GM23338 (cell line): ENCODE data around the gene AMOTL1. TPM values are rescaled to one million over a fixed set of nuclear protein-coding genes. Genes with fewer than 3 reads are reported as not detected.

ENCODE experiments used
- ATAC-seq: fragments of 200-7000 bp; cut with Tn5 transposase; 3 replicates; pipeline ENCODE4 v1.9.1; 2020
- DNase-seq: peaks from one replicate; pipeline ENCODE4 v3.0.0-alpha.2; 2015; ENCODE audit warnings: low spot score
- H2AFZ ChIP-seq: fragments of 200-600 bp; sonication (generic); 2 replicates; pipeline ENCODE4 v1.8.0; 2016; ENCODE audit warnings: antibody characterized with exemption, mild to moderate bottlenecking, moderate library complexity
- H3F3A ChIP-seq: fragments of 200-600 bp; sonication (generic); replicated peaks from 2 replicates; pipeline ENCODE4 v1.8.0; 2017; ENCODE audit warnings: antibody characterized with exemption, mixed run types, low read depth
- H3K27ac ChIP-seq: fragments of 200-600 bp; sonication (generic); 2 replicates; pipeline ENCODE4 v1.6.1; 2016; ENCODE audit warnings: low read depth
- H3K27me3 ChIP-seq: fragments of 200-600 bp; sonication (generic); 2 replicates; pipeline ENCODE4 v1.8.0; 2016; ENCODE audit warnings: mild to moderate bottlenecking, mixed run types, moderate library complexity; ENCODE audit not compliant: insufficient read depth
- H3K36me3 ChIP-seq: fragments of 200-600 bp; sonication (generic); 2 replicates; pipeline ENCODE4 v1.8.0; 2016; ENCODE audit warnings: mild to moderate bottlenecking; ENCODE audit not compliant: insufficient read depth
- H3K4me1 ChIP-seq: fragments of 200-600 bp; sonication (generic); 2 replicates; pipeline ENCODE4 v1.8.0; 2016; ENCODE audit warnings: mild to moderate bottlenecking, moderate library complexity; ENCODE audit not compliant: insufficient read depth
- H3K4me2 ChIP-seq: fragments of 200-600 bp; sonication (generic); 2 replicates; pipeline ENCODE4 v1.7.1; 2017; ENCODE audit warnings: mixed run types
- H3K4me3 ChIP-seq: fragments of 200-600 bp; sonication (generic); 2 replicates; pipeline ENCODE4 v1.6.1; 2016; ENCODE audit warnings: mixed run types
- H3K79me2 ChIP-seq: fragments of 200-600 bp; sonication (generic); replicated peaks from 2 replicates; pipeline ENCODE4 v1.8.0; 2017; ENCODE audit warnings: mild to moderate bottlenecking; ENCODE audit not compliant: insufficient read depth
- H3K9me2 ChIP-seq: fragments of 200-600 bp; sonication (generic); 2 replicates; pipeline ENCODE4 v1.8.0; 2017; ENCODE audit not compliant: insufficient read depth
- H4K20me1 ChIP-seq: fragments of 200-600 bp; sonication (generic); replicated peaks from 2 replicates; pipeline ENCODE4 v1.8.0; 2017; ENCODE audit warnings: mild to moderate bottlenecking; ENCODE audit not compliant: insufficient read depth
- H3K27ac Mint-ChIP-seq: 2 replicates; pipeline ENCODE4 v1.8.0; 2020; ENCODE audit warnings: inconsistent platforms, mild to moderate bottlenecking, moderate library complexity, mixed read lengths
- H3K27me3 Mint-ChIP-seq: 3 replicates; pipeline ENCODE4 v1.8.0; 2022; ENCODE audit warnings: low read depth, mild to moderate bottlenecking, moderate library complexity, mixed read lengths, inconsistent platforms; ENCODE audit not compliant: insufficient read depth, poor library complexity
- H3K36me3 Mint-ChIP-seq: 3 replicates; pipeline ENCODE4 v1.8.0; 2021; ENCODE audit warnings: low read depth, mild to moderate bottlenecking, inconsistent platforms, moderate library complexity, mixed read lengths
- H3K4me1 Mint-ChIP-seq: 3 replicates; pipeline ENCODE4 v1.8.0; 2020; ENCODE audit warnings: mild to moderate bottlenecking, inconsistent platforms, mixed read lengths
- H3K4me3 Mint-ChIP-seq: 3 replicates; pipeline ENCODE4 v1.8.0; 2021; ENCODE audit warnings: moderate library complexity, mild to moderate bottlenecking, inconsistent platforms, mixed read lengths
- H3K9me3 Mint-ChIP-seq: 3 replicates; pipeline ENCODE4 v1.8.0; 2020; ENCODE audit warnings: moderate library complexity, mild to moderate bottlenecking, inconsistent platforms, mixed read lengths
- CREB1 ChIP-seq: fragments of 250-450 bp; sonication (Bioruptor Pico); IDR thresholded peaks from 2 replicates; pipeline ENCODE4 v1.5.0; 2020; ENCODE audit warnings: low read depth, mild to moderate bottlenecking, moderate library complexity
- ETS1 ChIP-seq: IDR thresholded peaks from 2 replicates; pipeline ENCODE4 v1.6.1; 2016; ENCODE audit warnings: antibody characterized with exemption
- EZH2 ChIP-seq: fragments of 200-600 bp; sonication (generic); IDR thresholded peaks from one replicate; pipeline ENCODE4 v1.8.0; 2017; ENCODE audit warnings: antibody characterized with exemption, mild to moderate bottlenecking, low read depth; ENCODE audit not compliant: unreplicated experiment
- JUNB ChIP-seq: IDR thresholded peaks from one replicate; pipeline ENCODE4 v1.6.1; 2016; ENCODE audit warnings: antibody characterized with exemption; ENCODE audit not compliant: unreplicated experiment
- NANOG ChIP-seq: IDR thresholded peaks from 2 replicates; pipeline ENCODE4 v1.6.1; 2016; ENCODE audit warnings: antibody characterized with exemption, borderline replicate concordance
- POLR2AphosphoS5 ChIP-seq: IDR thresholded peaks from 2 replicates; pipeline ENCODE4 v1.6.1; 2016; ENCODE audit warnings: antibody characterized with exemption, low read depth
- ZNF114 ChIP-seq: fragments of 250-450 bp; sonication (Bioruptor Pico); IDR thresholded peaks from 2 replicates; pipeline ENCODE4 v1.5.0; 2020; ENCODE audit warnings: mild to moderate bottlenecking, moderate library complexity
- ZNF331 ChIP-seq: fragments of 250-450 bp; sonication (Bioruptor Pico); IDR thresholded peaks from 2 replicates; pipeline ENCODE4 v1.5.0; 2020; ENCODE audit warnings: low read depth, mild to moderate bottlenecking, moderate library complexity
- polyA plus RNA-seq: library from polyadenylated mRNA; unstranded; fragments of >200 nt; fragmentation: Nextera tagmentation; extraction: Ambion mirVana; gene quantifications from 2 replicates; pipeline ENCODE4 v1.2.1, GENCODE V29; 2016
- total RNA-seq: library from RNA; depleted of rRNA; stranded (reverse); fragments of >200 nt; shearing (Covaris generic); gene quantifications from 2 replicates; pipeline ENCODE4 v1.2.3, GENCODE V29; 2014
- TF ChIP-seq, protein P1 (sequence below), 2 experiments: fragments of 200-600 bp in 1 of 2; sonication (generic) in 1 of 2; conservative IDR thresholded peaks; 2 replicates each; pipeline versions ENCODE4 v1.5.1 to v1.6.1; 2016 to 2017; ENCODE audit warnings: antibody characterized with exemption in 2 of 2, low read depth in 2 of 2, mild to moderate bottlenecking in 2 of 2, moderate library complexity in 1 of 2
- TF ChIP-seq, protein P2 (sequence below): IDR thresholded peaks from one replicate; pipeline ENCODE4 v1.6.1; 2018; ENCODE audit warnings: antibody characterized with exemption; ENCODE audit not compliant: unreplicated experiment
- TF ChIP-seq, protein P3 (sequence below): fragments of 250-450 bp; sonication (Bioruptor Pico); IDR thresholded peaks from 2 replicates; pipeline ENCODE4 v1.5.0; 2020; ENCODE audit warnings: mild to moderate bottlenecking, moderate library complexity

Gene AMOTL1
- total and polyA plus RNA-seq, 2 experiments from 2014 or later = 4.3 to 18.7 TPM

GRCh38 chr11:94885581-94885980, 117.4 kb downstream of the AMOTL1 start:
- Histone ChIP-seq H3K4me1 (no peaks in the 10 kb centered on the region), H3K79me2 (no peaks in the 10 kb centered on the region), H3F3A (no peaks in the 10 kb centered on the region), H2AFZ (no peak overlapping the region), H3K27me3 (no peaks in the 10 kb centered on the region), H3K4me2 (no peak overlapping the region), H3K27ac (no peak overlapping the region), H3K36me3 (no peaks in the 10 kb centered on the region), H3K9me2 (no peaks in the 10 kb centered on the region), H4K20me1 (no peaks in the 10 kb centered on the region), H3K4me3 (no peak overlapping the region)
- TF ChIP-seq NANOG (no peak), EZH2 (no peak), ZNF114 (CRISPR knock-in tag) (no peak), CREB1 (no peak), JUNB (no peak), ETS1 (no peak), ZNF331 (CRISPR knock-in tag) (no peak), POLR2AphosphoS5 (no peak)
- TF ChIP-seq, protein P1, sequence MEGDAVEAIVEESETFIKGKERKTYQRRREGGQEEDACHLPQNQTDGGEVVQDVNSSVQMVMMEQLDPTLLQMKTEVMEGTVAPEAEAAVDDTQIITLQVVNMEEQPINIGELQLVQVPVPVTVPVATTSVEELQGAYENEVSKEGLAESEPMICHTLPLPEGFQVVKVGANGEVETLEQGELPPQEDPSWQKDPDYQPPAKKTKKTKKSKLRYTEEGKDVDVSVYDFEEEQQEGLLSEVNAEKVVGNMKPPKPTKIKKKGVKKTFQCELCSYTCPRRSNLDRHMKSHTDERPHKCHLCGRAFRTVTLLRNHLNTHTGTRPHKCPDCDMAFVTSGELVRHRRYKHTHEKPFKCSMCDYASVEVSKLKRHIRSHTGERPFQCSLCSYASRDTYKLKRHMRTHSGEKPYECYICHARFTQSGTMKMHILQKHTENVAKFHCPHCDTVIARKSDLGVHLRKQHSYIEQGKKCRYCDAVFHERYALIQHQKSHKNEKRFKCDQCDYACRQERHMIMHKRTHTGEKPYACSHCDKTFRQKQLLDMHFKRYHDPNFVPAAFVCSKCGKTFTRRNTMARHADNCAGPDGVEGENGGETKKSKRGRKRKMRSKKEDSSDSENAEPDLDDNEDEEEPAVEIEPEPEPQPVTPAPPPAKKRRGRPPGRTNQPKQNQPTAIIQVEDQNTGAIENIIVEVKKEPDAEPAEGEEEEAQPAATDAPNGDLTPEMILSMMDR (conservative IDR thresholded peaks at IDR 0.05; ENCODE audit: low read depth in 2 of 2) = no peak
- TF ChIP-seq, protein P2, sequence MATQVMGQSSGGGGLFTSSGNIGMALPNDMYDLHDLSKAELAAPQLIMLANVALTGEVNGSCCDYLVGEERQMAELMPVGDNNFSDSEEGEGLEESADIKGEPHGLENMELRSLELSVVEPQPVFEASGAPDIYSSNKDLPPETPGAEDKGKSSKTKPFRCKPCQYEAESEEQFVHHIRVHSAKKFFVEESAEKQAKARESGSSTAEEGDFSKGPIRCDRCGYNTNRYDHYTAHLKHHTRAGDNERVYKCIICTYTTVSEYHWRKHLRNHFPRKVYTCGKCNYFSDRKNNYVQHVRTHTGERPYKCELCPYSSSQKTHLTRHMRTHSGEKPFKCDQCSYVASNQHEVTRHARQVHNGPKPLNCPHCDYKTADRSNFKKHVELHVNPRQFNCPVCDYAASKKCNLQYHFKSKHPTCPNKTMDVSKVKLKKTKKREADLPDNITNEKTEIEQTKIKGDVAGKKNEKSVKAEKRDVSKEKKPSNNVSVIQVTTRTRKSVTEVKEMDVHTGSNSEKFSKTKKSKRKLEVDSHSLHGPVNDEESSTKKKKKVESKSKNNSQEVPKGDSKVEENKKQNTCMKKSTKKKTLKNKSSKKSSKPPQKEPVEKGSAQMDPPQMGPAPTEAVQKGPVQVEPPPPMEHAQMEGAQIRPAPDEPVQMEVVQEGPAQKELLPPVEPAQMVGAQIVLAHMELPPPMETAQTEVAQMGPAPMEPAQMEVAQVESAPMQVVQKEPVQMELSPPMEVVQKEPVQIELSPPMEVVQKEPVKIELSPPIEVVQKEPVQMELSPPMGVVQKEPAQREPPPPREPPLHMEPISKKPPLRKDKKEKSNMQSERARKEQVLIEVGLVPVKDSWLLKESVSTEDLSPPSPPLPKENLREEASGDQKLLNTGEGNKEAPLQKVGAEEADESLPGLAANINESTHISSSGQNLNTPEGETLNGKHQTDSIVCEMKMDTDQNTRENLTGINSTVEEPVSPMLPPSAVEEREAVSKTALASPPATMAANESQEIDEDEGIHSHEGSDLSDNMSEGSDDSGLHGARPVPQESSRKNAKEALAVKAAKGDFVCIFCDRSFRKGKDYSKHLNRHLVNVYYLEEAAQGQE = no peak
- Mint-ChIP-seq H3K4me1 (peaks cover 3% of the 10 kb centered on the region; the same call in 2 of the 3 replicates), H3K4me3 (no peak overlapping the region), H3K36me3 (peaks cover 21% of the 10 kb centered on the region), H3K27ac (no peak overlapping the region), H3K9me3 (peaks cover 16% of the 10 kb centered on the region), H3K27me3 (peaks cover 6% of the 10 kb centered on the region)
- DNase-seq = no peak
- ATAC-seq = no peak

DNA sequence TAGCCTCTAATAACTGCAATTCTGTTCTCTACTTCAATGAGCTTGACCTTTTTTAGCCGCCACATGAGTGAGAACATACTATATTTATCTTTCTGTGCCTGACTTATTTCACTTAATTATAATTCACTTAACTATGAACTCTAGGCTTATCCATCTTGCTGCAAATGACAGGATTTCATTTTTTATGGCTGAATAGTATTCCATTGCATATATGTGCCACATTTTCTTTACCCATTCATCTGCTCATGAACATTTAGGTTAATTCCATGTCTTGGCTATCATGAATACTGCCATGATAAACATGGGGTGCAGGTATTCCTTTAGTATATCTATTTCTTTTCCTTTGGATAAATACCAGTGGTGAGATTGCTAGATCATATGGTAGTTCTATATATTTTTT, 120.0 kb downstream of the AMOTL1 start:
- no peak overlapping the region for H3K4me3 Mint-ChIP-seq
- no peaks in the 10 kb centered on the region for H4K20me1 ChIP-seq
- no peak overlapping the region for H3K27ac ChIP-seq
- peaks cover 19% of the 10 kb centered on the region for H3K36me3 Mint-ChIP-seq
- no peak overlapping the region for H3K27ac Mint-ChIP-seq
- no peaks in the 10 kb centered on the region for H3K9me2 ChIP-seq
- H3K27me3 ChIP-seq = no peaks in the 10 kb centered on the region
- no peaks in the 10 kb centered on the region for H3K36me3 ChIP-seq
- peaks cover 4% of the 10 kb centered on the region for H3K27me3 Mint-ChIP-seq
- H3K79me2 ChIP-seq = no peaks in the 10 kb centered on the region
- ATAC-seq (no peak), DNase-seq (no peak)
- no peak overlapping the region for H3K4me2 ChIP-seq
- H3F3A ChIP-seq = no peaks in the 10 kb centered on the region
- peaks cover 16% of the 10 kb centered on the region for H3K9me3 Mint-ChIP-seq
- no peaks in the 10 kb centered on the region for H3K4me1 ChIP-seq
- no peak overlapping the region for H3K4me3 ChIP-seq
- H3K4me1 Mint-ChIP-seq = peaks cover 3% of the 10 kb centered on the region; the same call in 2 of the 3 replicates
- no peak overlapping the region for H2AFZ ChIP-seq
- TF ChIP-seq, protein P3, sequence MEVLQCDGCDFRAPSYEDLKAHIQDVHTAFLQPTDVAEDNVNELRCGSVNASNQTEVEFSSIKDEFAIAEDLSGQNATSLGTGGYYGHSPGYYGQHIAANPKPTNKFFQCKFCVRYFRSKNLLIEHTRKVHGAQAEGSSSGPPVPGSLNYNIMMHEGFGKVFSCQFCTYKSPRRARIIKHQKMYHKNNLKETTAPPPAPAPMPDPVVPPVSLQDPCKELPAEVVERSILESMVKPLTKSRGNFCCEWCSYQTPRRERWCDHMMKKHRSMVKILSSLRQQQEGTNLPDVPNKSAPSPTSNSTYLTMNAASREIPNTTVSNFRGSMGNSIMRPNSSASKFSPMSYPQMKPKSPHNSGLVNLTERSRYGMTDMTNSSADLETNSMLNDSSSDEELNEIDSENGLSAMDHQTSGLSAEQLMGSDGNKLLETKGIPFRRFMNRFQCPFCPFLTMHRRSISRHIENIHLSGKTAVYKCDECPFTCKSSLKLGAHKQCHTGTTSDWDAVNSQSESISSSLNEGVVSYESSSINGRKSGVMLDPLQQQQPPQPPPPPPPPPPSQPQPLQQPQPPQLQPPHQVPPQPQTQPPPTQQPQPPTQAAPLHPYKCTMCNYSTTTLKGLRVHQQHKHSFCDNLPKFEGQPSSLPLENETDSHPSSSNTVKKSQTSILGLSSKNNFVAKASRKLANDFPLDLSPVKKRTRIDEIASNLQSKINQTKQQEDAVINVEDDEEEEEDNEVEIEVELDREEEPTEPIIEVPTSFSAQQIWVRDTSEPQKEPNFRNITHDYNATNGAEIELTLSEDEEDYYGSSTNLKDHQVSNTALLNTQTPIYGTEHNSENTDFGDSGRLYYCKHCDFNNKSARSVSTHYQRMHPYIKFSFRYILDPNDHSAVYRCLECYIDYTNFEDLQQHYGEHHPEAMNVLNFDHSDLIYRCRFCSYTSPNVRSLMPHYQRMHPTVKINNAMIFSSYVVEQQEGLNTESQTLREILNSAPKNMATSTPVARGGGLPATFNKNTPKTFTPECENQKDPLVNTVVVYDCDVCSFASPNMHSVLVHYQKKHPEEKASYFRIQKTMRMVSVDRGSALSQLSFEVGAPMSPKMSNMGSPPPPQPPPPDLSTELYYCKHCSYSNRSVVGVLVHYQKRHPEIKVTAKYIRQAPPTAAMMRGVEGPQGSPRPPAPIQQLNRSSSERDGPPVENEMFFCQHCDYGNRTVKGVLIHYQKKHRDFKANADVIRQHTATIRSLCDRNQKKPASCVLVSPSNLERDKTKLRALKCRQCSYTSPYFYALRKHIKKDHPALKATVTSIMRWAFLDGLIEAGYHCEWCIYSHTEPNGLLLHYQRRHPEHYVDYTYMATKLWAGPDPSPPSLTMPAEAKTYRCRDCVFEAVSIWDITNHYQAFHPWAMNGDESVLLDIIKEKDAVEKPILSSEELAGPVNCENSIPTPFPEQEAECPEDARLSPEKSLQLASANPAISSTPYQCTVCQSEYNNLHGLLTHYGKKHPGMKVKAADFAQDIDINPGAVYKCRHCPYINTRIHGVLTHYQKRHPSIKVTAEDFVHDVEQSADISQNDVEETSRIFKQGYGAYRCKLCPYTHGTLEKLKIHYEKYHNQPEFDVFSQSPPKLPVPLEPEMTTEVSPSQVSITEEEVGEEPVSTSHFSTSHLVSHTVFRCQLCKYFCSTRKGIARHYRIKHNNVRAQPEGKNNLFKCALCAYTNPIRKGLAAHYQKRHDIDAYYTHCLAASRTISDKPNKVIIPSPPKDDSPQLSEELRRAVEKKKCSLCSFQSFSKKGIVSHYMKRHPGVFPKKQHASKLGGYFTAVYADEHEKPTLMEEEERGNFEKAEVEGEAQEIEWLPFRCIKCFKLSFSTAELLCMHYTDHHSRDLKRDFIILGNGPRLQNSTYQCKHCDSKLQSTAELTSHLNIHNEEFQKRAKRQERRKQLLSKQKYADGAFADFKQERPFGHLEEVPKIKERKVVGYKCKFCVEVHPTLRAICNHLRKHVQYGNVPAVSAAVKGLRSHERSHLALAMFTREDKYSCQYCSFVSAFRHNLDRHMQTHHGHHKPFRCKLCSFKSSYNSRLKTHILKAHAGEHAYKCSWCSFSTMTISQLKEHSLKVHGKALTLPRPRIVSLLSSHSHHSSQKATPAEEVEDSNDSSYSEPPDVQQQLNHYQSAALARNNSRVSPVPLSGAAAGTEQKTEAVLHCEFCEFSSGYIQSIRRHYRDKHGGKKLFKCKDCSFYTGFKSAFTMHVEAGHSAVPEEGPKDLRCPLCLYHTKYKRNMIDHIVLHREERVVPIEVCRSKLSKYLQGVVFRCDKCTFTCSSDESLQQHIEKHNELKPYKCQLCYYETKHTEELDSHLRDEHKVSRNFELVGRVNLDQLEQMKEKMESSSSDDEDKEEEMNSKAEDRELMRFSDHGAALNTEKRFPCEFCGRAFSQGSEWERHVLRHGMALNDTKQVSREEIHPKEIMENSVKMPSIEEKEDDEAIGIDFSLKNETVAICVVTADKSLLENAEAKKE (CRISPR knock-in tag) = no peak
- TF ChIP-seq JUNB = no peak
